ENCODE results near the gene SPATA31C2.
"Not testable (repeated sequence)": the region's sequence is repeated elsewhere in the genome, so short reads cannot be mapped to it uniquely, and the experiment has no call there.

Gene SPATA31C2

GRCh38 chr9:88129556-88129955, 8.7 kb downstream of the SPATA31C2 start:
- not testable (repeated sequence) for H3K18ac ChIP-seq (ENCODE audit: low read length); H2BK15ac ChIP-seq (ENCODE audit: low read length); H3K36me3 ChIP-seq (replicated peaks in 1 of 2; ENCODE audit: control insufficient read depth in 2 of 2, insufficient read depth in 2 of 2, low read length in 2 of 2); H2AK5ac ChIP-seq (ENCODE audit: low read depth, low read length); H2BK120ac ChIP-seq (ENCODE audit: low read depth, low read length); H2BK5ac ChIP-seq (ENCODE audit: low read length); H4K91ac ChIP-seq (ENCODE audit: low read depth, low read length, poor library complexity); H3K4ac ChIP-seq (ENCODE audit: low read length); H3K4me1 ChIP-seq (ENCODE audit: control insufficient read depth in 2 of 2, insufficient read depth in 1 of 2, low read depth in 1 of 2, low read length in 2 of 2); H3K23ac ChIP-seq (ENCODE audit: low read depth, low read length, poor library complexity); H3K79me1 ChIP-seq (ENCODE audit: low read depth, low read length); H4K8ac ChIP-seq (ENCODE audit: low read depth, low read length); H3K9ac ChIP-seq (ENCODE audit: low read depth, low read length, poor library complexity); DNase-seq (ENCODE audit: low spot score); H3K4me3 ChIP-seq (ENCODE audit: low read length in 2 of 2); H3K27ac ChIP-seq (replicated peaks; ENCODE audit: low read length); H2AFZ ChIP-seq (ENCODE audit: low read length); H3K14ac ChIP-seq (ENCODE audit: low read length); H3K27me3 ChIP-seq (ENCODE audit: control insufficient read depth in 3 of 3, insufficient read depth in 3 of 3, low read depth in 1 of 3, low read length in 3 of 3); H3K9me3 ChIP-seq (replicated peaks in 1 of 2; ENCODE audit: control insufficient read depth in 2 of 2, insufficient read depth in 1 of 2, low read depth in 1 of 2, low read length in 2 of 2); H2BK12ac ChIP-seq (ENCODE audit: low read length); H3K4me2 ChIP-seq (ENCODE audit: insufficient read depth, low read length, poor library complexity, severe bottlenecking)
- WGBS, 2 donors (ENCODE audit: extremely low coverage in 2 of 2, insufficient read length in 2 of 2, insufficient replicate concordance in 1 of 2): no CpG with 5 or more reads among the region's 9 CpGs

- not testable (repeated sequence) for H3K4me1 ChIP-seq (ENCODE audit: control insufficient read depth in 2 of 2, insufficient read depth in 1 of 2, low read depth in 1 of 2, low read length in 2 of 2); H2BK5ac ChIP-seq (ENCODE audit: low read length); H3K27me3 ChIP-seq (ENCODE audit: control insufficient read depth in 3 of 3, insufficient read depth in 3 of 3, low read depth in 1 of 3, low read length in 3 of 3); H2BK12ac ChIP-seq (ENCODE audit: low read length); H3K9ac ChIP-seq (ENCODE audit: low read depth, low read length, poor library complexity); H2BK120ac ChIP-seq (ENCODE audit: low read depth, low read length); H3K4me2 ChIP-seq (ENCODE audit: insufficient read depth, low read length, poor library complexity, severe bottlenecking); H3K14ac ChIP-seq (ENCODE audit: low read length); H3K27ac ChIP-seq (replicated peaks; ENCODE audit: low read length); H4K91ac ChIP-seq (ENCODE audit: low read depth, low read length, poor library complexity); H3K79me1 ChIP-seq (ENCODE audit: low read depth, low read length); H2BK15ac ChIP-seq (ENCODE audit: low read length); DNase-seq (ENCODE audit: low spot score); H2AK5ac ChIP-seq (ENCODE audit: low read depth, low read length); H2AFZ ChIP-seq (ENCODE audit: low read length); H3K4ac ChIP-seq (ENCODE audit: low read length); H3K18ac ChIP-seq (ENCODE audit: low read length); H3K9me3 ChIP-seq (replicated peaks in 1 of 2; ENCODE audit: control insufficient read depth in 2 of 2, insufficient read depth in 1 of 2, low read depth in 1 of 2, low read length in 2 of 2); H4K8ac ChIP-seq (ENCODE audit: low read depth, low read length); H3K4me3 ChIP-seq (ENCODE audit: low read length in 2 of 2); H3K36me3 ChIP-seq (replicated peaks in 1 of 2; ENCODE audit: control insufficient read depth in 2 of 2, insufficient read depth in 2 of 2, low read length in 2 of 2); H3K23ac ChIP-seq (ENCODE audit: low read depth, low read length, poor library complexity)
- no CpG with 5 or more reads among the region's 13 CpGs for WGBS, 2 donors (ENCODE audit: extremely low coverage in 2 of 2, insufficient read length in 2 of 2, insufficient replicate concordance in 1 of 2)
Measured at GRCh38 chr9:88127700-88128300, 10.5 kb downstream of the SPATA31C2 start.

GRCh38 chr9:88123413-88123812, 14.9 kb downstream of the SPATA31C2 start:
- H3K18ac ChIP-seq (ENCODE audit: low read length); H3K9me3 ChIP-seq (replicated peaks in 1 of 2; ENCODE audit: control insufficient read depth in 2 of 2, insufficient read depth in 1 of 2, low read depth in 1 of 2, low read length in 2 of 2); H3K27me3 ChIP-seq (ENCODE audit: control insufficient read depth in 3 of 3, insufficient read depth in 3 of 3, low read depth in 1 of 3, low read length in 3 of 3); H3K14ac ChIP-seq (ENCODE audit: low read length); H3K4me2 ChIP-seq (ENCODE audit: insufficient read depth, low read length, poor library complexity, severe bottlenecking); H3K4me3 ChIP-seq (ENCODE audit: low read length in 2 of 2); H2AK5ac ChIP-seq (ENCODE audit: low read depth, low read length); H3K4ac ChIP-seq (ENCODE audit: low read length); H4K8ac ChIP-seq (ENCODE audit: low read depth, low read length); H4K91ac ChIP-seq (ENCODE audit: low read depth, low read length, poor library complexity); H3K4me1 ChIP-seq (ENCODE audit: control insufficient read depth in 2 of 2, insufficient read depth in 1 of 2, low read depth in 1 of 2, low read length in 2 of 2); H3K23ac ChIP-seq (ENCODE audit: low read depth, low read length, poor library complexity); H3K36me3 ChIP-seq (replicated peaks in 1 of 2; ENCODE audit: control insufficient read depth in 2 of 2, insufficient read depth in 2 of 2, low read length in 2 of 2); H3K9ac ChIP-seq (ENCODE audit: low read depth, low read length, poor library complexity); H2BK5ac ChIP-seq (ENCODE audit: low read length); DNase-seq (ENCODE audit: low spot score); H2AFZ ChIP-seq (ENCODE audit: low read length); H2BK12ac ChIP-seq (ENCODE audit: low read length); H2BK120ac ChIP-seq (ENCODE audit: low read depth, low read length); H2BK15ac ChIP-seq (ENCODE audit: low read length); H3K27ac ChIP-seq (replicated peaks; ENCODE audit: low read length); H3K79me1 ChIP-seq (ENCODE audit: low read depth, low read length): not testable (repeated sequence)

- not testable (repeated sequence) for DNase-seq (ENCODE audit: low spot score); H2BK5ac ChIP-seq (ENCODE audit: low read length); H3K23ac ChIP-seq (ENCODE audit: low read depth, low read length, poor library complexity); H3K4ac ChIP-seq (ENCODE audit: low read length); H2BK12ac ChIP-seq (ENCODE audit: low read length); H4K8ac ChIP-seq (ENCODE audit: low read depth, low read length); H3K4me2 ChIP-seq (ENCODE audit: insufficient read depth, low read length, poor library complexity, severe bottlenecking); H3K27me3 ChIP-seq (ENCODE audit: control insufficient read depth in 3 of 3, insufficient read depth in 3 of 3, low read depth in 1 of 3, low read length in 3 of 3); H2BK120ac ChIP-seq (ENCODE audit: low read depth, low read length); H3K14ac ChIP-seq (ENCODE audit: low read length); H3K9me3 ChIP-seq (replicated peaks in 1 of 2; ENCODE audit: control insufficient read depth in 2 of 2, insufficient read depth in 1 of 2, low read depth in 1 of 2, low read length in 2 of 2); H4K91ac ChIP-seq (ENCODE audit: low read depth, low read length, poor library complexity); H3K18ac ChIP-seq (ENCODE audit: low read length); H2AK5ac ChIP-seq (ENCODE audit: low read depth, low read length); H3K79me1 ChIP-seq (ENCODE audit: low read depth, low read length); H2BK15ac ChIP-seq (ENCODE audit: low read length); H3K4me1 ChIP-seq (ENCODE audit: control insufficient read depth in 2 of 2, insufficient read depth in 1 of 2, low read depth in 1 of 2, low read length in 2 of 2); H3K4me3 ChIP-seq (ENCODE audit: low read length in 2 of 2); H2AFZ ChIP-seq (ENCODE audit: low read length); H3K9ac ChIP-seq (ENCODE audit: low read depth, low read length, poor library complexity); H3K27ac ChIP-seq (replicated peaks; ENCODE audit: low read length); H3K36me3 ChIP-seq (replicated peaks in 1 of 2; ENCODE audit: control insufficient read depth in 2 of 2, insufficient read depth in 2 of 2, low read length in 2 of 2)
- WGBS, 2 donors (ENCODE audit: extremely low coverage in 2 of 2, insufficient read length in 2 of 2, insufficient replicate concordance in 1 of 2): no CpG with 5 or more reads among the region's 5 CpGs
Measured at GRCh38 chr9:88118121-88118520, 20.2 kb downstream of the SPATA31C2 start.

All from neuronal stem cell (in vitro differentiated cells).